ENCODE data around the gene COL6A1. TPM values are rescaled to one million over a fixed set of nuclear protein-coding genes. Genes with fewer than 3 reads are reported as not detected.

Gene COL6A1
- total RNA-seq, 1 experiment from 2014 or later: 87.5 TPM

DNA sequence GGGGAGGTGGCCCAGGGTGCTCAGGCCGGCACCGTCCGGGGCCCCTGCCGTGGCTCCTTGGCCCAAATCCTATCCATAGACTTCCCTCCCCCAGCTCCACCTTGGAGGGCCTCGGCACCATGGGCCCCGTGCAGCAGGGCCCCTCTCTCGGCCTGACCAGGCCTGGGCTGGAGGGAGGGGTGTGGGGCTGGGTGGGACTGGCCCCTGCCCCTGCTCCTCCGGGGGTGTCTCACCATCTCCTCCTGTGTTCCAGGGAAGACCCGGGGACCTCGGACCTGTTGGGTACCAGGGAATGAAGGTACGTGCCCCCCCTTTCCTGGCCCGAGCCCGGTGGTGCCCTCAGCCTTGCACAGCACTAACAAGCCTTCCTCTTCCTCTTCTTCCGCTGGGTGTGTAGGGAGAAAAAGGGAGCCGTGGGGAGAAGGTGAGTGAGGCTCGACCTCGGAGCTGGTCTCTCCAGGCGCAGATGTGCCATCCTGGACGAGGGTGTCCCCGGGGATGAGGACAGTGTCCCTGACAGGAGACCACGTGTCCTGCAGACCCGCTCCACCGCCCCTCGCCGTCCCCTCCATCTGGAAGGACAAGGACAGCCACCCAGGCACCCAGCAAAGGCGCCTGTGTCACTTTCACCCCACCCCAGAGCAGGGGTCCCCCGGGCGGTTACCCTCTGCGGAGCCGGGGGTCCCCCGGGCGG is 7.9 kb downstream of the COL6A1 start:
- Histone ChIP-seq H3K4me2 (ENCODE audit: low read length) (no peak overlapping the region), H3K27me3 (ENCODE audit: insufficient read depth, low read length) (no peaks in the 10 kb centered on the region), H3K79me2 (ENCODE audit: insufficient read depth, low read length) (no peaks in the 10 kb centered on the region), H4K20me1 (ENCODE audit: insufficient read depth) (no peaks in the 10 kb centered on the region), H3K4me1 (ENCODE audit: control insufficient read depth in 1 of 2, insufficient read depth in 2 of 2, low read length in 2 of 2) (peaks cover 4% of the 10 kb centered on the region in 2 experiments), H2AFZ (ENCODE audit: low read depth, low read length, poor library complexity, severe bottlenecking) (no peak overlapping the region), H3K9me2 (ENCODE audit: insufficient read depth) (no peaks in the 10 kb centered on the region), H3K9me3 (ENCODE audit: control insufficient read depth in 1 of 2, insufficient read depth in 1 of 2, low read depth in 1 of 2, low read length in 2 of 2) (no peaks in the 10 kb centered on the region), H3K27ac (ENCODE audit: low read depth, low read length) (no peak overlapping the region), H3K9ac (ENCODE audit: low read length) (no peak overlapping the region), H3K36me3 (ENCODE audit: control insufficient read depth in 1 of 2, insufficient read depth in 2 of 2, low read length in 2 of 2) (peaks cover 0 to 15% of the 10 kb centered on the region in 2 experiments; a peak in 2 of 4 replicates), H3K4me3 (replicated peaks in 1 of 2; ENCODE audit: low read depth in 1 of 2, low read length in 2 of 2) (no peak overlapping the region)
- no peak for ATAC-seq
- DNase-seq (ENCODE audit: low read depth, low spot score): no peak
- ChIA-PET POLR2A (no interaction called here), CTCF (no interaction called here), RAD21 (ENCODE audit: low non-redundant PET in 1 of 2, low total read pairs in 2 of 2, uncharacterized antibody in 2 of 2, unreplicated experiment in 2 of 2) (no interaction called here)
- intact Hi-C loops (cut with micrococcal nuclease): no loop called here
- TF ChIP-seq, protein P1, sequence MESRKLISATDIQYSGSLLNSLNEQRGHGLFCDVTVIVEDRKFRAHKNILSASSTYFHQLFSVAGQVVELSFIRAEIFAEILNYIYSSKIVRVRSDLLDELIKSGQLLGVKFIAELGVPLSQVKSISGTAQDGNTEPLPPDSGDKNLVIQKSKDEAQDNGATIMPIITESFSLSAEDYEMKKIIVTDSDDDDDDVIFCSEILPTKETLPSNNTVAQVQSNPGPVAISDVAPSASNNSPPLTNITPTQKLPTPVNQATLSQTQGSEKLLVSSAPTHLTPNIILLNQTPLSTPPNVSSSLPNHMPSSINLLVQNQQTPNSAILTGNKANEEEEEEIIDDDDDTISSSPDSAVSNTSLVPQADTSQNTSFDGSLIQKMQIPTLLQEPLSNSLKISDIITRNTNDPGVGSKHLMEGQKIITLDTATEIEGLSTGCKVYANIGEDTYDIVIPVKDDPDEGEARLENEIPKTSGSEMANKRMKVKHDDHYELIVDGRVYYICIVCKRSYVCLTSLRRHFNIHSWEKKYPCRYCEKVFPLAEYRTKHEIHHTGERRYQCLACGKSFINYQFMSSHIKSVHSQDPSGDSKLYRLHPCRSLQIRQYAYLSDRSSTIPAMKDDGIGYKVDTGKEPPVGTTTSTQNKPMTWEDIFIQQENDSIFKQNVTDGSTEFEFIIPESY (IDR thresholded peaks at IDR 0.05; ENCODE audit: extremely low read depth, insufficient replicate concordance, low read length): no peak
- no peak for TF ChIP-seq ZFX (IDR thresholded peaks at IDR 0.05)
- TF ChIP-seq, protein P2, sequence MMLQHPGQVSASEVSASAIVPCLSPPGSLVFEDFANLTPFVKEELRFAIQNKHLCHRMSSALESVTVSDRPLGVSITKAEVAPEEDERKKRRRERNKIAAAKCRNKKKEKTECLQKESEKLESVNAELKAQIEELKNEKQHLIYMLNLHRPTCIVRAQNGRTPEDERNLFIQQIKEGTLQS (IDR thresholded peaks at IDR 0.05): no peak
- no peak for TF ChIP-seq ZNF274 (IDR thresholded peaks at IDR 0.05; ENCODE audit: low read depth, low read length)
- TF ChIP-seq, protein P3, sequence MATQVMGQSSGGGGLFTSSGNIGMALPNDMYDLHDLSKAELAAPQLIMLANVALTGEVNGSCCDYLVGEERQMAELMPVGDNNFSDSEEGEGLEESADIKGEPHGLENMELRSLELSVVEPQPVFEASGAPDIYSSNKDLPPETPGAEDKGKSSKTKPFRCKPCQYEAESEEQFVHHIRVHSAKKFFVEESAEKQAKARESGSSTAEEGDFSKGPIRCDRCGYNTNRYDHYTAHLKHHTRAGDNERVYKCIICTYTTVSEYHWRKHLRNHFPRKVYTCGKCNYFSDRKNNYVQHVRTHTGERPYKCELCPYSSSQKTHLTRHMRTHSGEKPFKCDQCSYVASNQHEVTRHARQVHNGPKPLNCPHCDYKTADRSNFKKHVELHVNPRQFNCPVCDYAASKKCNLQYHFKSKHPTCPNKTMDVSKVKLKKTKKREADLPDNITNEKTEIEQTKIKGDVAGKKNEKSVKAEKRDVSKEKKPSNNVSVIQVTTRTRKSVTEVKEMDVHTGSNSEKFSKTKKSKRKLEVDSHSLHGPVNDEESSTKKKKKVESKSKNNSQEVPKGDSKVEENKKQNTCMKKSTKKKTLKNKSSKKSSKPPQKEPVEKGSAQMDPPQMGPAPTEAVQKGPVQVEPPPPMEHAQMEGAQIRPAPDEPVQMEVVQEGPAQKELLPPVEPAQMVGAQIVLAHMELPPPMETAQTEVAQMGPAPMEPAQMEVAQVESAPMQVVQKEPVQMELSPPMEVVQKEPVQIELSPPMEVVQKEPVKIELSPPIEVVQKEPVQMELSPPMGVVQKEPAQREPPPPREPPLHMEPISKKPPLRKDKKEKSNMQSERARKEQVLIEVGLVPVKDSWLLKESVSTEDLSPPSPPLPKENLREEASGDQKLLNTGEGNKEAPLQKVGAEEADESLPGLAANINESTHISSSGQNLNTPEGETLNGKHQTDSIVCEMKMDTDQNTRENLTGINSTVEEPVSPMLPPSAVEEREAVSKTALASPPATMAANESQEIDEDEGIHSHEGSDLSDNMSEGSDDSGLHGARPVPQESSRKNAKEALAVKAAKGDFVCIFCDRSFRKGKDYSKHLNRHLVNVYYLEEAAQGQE (IDR thresholded peaks at IDR 0.05; ENCODE audit: low read depth): no peak
- TF ChIP-seq SP1 (IDR thresholded peaks at IDR 0.05; ENCODE audit: low read depth): no peak
- TF ChIP-seq, protein P4, sequence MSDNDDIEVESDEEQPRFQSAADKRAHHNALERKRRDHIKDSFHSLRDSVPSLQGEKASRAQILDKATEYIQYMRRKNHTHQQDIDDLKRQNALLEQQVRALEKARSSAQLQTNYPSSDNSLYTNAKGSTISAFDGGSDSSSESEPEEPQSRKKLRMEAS (IDR thresholded peaks at IDR 0.05): no peak
- no peak for TF ChIP-seq CEBPB (IDR thresholded peaks at IDR 0.05; ENCODE audit: low read depth)
- no peak for TF ChIP-seq EZH2phosphoT487 (IDR thresholded peaks at IDR 0.05; ENCODE audit: borderline replicate concordance)
- BruUV-seq (replicated peaks): no TSS peak
